Anterior cingulate cortex (tissue), 58 donors: Measurements from ENCODE around the gene SCNN1A.
A peak's percentile ranks its signal among the peaks of the same experiment; 100 is the strongest.

Experiments
- DNase-seq, 58 donors: peaks; one replicate each; lab custom pipeline; 2025; lab: John Stamatoyannopoulos, UW

The SCNN1A gene

DNA sequence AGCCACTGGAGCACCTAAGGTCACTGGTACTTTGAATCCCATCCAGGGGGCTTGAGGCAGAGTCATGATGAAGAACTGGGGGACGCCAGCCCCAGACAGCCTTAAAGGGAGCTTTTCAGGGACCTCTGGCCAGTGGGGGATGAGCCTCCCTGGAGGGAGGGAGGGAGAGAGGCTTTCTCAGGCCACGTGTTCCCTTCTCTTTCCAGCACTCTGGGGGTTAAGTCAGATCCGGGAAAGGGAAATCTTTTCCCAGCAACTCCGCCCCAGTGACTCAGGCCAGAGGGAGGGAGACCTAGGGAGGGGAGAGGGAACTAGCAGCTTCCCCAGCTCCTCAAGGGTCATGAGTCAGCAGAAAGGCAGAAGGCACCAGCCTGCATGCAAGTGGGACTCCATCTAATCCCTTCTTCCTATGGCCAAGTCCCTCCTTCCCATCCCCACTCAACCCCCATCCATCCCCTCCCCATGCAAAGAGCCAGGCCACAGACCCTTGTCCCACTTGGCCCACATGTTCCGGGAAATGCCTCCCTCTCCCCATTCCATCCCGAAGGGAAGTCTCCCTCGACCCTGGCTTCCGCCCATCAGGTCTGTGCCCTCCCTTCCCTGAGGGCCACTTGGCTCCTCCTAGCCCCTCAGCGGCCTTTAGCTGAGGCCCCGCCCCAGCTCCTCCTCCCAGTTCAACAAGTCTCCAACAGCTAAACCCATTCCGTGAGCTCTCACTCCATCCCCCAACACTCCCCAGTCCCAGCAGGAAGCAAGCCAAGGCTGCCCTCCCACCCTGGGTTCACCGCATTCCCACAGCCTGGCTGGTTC lies 39.1 kb downstream of the SCNN1A start:
- peak in 50 of 58 donors; percentile 25 to 95 (median 66) for DNase-seq

DNA sequence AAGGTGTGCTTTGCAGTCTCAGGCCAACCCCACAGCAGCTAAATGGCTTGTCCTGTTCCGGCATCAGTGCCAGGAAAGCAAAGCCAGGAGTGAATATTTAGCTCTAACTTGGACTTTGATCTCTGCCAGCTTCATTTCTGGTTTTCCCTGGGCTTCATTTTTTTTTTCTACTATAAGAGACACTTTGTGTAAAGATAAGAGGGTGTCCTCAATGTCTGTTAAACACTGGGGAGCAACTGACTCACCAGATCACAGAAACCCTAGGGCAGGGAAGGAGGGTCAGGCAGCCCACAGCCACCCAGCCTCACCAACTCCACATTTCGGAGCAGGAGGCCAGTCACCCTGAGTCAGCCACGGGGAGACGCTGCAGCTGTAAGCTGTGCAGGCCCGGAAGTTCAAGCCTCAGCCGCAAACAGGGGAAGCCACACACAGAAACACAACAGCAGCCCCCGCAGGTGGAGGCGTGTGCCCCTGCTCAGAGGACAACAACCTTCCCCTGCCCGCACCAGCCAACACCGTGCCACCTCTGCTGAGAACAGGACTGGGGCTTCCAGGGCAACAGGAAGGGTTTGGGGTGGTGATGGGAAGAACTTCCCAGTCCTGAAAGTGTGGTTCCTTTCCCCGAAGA lies 39.8 kb downstream of the SCNN1A start:
- peak in 15 of 58 donors; percentile 11 to 64 (median 31) for DNase-seq

DNA sequence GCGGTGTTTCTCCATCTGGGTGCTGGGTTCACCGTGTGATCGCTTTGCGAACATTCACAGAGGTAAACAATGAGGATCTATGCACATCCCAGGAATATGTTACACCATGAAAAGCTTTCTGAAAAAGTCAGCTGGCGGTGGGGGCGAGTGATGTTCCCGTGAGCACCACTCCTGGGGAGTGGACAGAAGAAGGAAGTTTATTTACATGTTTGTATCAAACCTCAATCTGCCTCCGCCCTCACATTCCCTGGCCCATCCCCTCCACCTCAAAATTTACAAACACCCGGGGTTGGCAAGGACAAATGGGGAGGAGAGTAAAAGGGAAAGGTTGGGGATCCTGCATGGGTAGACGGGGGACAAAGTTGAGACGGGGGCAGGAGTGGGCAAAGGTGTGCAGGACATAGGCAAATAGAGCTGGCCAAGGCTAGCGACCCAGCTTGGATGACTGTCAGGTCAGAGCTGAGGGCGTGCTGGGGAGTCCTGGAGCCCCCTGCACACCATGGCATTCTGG lies 40.4 kb downstream of the SCNN1A start:
- DNase-seq, result no peak

DNA sequence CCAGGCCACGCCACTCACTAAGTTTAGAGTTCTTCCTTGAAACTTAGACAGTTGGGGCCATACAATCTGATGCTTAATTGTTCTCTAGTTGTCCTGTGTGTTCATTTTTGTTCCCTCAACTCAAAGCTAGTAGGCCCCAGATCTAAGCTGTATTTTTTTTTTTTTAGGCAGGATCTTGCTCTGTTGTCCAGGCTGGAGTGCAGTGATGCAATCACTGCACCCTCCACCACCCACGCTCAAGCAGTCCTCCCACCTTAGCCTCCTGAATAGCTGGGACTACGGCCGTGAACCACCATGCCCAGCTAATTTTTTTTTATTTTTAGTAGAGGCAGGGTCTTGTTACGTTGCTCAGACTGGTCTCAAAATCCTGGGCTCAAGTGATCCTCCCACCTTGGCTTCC lies 41.0 kb downstream of the SCNN1A start:
- no peak for DNase-seq

DNA sequence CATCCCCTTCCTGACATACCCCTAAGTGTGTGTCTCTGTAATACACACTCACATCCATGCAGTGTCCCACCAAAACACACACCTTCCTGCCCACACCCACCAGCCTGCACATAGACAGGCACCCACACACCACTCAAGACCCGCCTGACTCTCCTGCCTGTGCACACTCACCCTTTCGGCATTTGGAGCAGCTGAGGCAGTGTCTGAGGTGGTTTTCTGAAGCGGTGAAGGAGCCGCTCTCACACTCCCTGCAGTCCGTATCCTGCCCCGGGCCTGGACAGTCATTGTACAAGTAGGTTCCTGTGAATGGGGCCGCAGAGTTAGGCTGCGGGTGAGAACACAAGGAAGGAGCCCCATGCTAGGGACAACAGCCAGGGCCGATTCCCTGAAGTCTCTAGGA lies 41.8 kb downstream of the SCNN1A start:
- DNase-seq, result no peak

DNA sequence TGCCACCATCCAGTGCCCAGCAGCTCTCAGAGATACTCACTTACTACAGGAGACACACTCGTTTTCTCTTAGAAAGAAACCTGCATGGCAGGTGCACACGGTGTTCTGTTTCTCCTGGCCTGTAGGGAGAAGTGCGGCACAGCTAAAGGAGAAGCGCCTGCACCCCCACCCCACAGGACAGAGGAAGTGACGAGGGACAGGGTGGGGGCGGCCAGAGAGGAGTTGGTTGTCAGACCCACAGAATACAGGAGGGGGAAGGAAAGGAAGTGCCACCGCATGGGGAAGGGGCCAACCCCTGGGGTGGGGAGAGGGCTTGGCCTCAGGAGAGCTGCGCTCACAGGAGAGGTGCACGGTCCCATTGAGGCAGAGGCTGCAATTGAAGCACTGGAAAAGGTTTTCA lies 42.3 kb downstream of the SCNN1A start:
- no peak for DNase-seq

DNA sequence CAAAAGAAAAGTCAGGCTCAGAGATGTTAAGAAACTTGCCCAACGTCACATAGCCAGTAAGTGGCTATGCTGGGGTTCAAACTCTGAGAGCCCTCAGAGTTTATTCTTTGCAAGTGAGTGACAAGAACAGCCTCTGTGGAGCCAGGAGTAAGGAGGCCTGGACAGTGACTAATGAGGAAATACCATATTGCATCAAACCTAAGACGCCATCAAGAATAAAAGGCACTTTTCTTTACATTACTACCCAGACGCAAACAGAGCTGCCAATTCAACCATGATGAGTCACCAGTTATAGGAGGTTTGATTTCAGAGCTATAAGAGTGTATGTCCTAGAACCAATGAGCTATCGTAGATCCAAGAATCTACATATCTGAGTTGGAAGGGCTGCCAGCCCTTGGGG lies 42.9 kb downstream of the SCNN1A start:
- DNase-seq, result no peak

DNA sequence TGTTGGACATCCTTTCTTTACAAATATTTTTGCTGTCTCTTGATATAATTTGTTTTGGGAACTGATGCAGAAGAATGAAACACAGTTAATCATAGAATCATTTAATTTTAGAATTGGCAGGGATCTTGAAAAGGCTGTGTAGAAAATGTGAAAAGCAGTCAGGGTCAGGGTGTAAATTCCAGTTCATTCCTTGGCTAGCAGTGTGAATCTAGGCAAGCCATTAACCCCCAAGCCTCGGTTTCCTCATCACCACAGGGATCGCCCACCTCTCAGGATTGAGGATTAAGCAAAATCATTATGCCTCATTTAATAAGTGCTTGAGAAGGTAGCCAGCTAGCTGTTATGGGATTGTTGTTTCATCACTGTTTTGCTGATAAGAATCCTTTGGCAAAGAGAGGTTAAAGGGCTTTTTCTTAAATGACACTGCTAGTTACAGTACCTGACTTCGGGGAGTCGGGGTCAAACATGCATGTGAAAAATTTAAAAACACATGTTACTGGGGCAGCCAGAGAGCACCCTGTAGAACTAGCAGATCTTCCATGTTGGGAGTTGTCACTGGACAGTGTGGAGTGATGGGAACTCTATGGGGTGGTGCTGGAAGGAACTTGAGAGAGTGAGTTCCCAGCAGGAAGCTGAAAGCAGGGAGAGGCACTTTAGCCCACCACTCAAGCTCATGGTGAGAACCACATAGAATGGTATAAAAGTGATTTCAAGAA lies 44.2 kb downstream of the SCNN1A start:
- DNase-seq, result no peak

DNA sequence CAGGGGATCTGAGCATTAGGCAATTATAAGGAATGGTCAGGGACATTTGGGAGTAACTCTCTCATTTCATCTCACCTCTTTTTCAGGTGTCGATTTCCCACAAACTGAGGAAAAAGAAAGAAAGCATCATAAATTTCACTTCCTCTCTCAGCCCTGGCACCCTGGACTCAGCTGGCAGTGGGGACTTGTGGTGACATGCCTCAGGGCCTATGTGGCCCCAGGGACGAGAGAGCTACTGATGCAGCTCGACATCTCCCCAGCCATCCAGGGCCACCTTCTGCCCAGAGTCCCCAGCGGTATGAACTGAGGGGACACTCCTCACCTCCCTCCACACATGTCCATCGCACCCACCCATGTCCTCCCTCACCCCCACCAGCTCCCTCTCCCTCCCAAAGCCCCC lies 45.2 kb downstream of the SCNN1A start:
- DNase-seq, result no peak

DNA sequence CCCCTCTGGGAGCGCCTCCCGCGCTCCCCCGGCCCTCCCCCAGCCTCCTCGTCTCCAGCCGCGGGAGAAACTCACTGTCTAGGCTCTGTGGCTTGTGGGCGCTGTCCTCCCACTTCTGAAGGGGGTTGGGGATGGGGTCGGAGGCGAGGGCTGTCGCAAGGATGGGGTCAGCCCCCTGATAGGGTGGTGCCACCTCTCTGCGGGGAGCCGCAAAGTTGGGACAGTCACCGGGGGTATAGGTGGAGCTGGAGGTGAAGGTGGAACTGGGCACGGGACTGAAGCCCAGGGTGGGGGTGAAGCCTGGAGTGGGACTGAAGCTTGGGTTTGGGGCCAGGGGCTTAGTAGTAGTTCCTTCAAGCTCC lies 45.7 kb downstream of the SCNN1A start:
- no peak for DNase-seq

DNA sequence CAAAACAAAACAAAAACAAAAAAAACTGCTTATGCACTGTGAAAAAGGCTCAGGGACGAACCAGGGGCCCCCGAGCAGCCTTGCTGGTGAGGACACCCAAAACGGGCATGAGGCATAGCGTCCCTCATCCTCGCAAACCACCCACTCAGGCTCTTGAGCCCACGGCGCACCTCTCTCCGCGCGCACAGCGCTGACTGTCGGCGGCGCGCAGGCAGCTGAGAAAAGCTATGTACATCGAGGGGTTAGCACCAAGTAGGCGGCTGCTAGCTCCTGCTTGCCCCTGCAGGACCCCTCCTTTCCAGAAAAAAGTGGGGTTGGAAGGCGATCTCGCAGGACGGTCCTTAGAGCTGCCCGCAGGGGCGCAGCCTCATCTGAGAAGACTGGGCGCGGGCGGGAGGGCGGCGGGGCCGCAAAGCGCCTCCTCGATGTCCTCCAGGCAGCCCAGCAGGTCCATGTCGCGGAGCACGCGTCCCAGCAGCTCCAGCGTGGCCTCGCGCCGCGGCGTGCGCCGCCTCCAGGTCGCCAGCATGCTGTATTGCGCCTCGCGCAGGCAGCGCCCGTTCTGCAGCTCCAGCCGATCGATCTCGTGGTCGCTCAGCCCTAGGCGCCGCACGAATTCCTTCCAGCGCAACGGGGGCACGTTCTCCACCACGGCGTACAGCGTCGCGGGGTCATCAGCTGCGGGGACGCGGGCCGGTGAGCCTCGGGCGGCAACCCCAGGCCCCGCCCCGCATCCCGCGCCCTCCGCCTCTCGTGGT lies 46.2 kb downstream of the SCNN1A start:
- DNase-seq, result no peak

DNA sequence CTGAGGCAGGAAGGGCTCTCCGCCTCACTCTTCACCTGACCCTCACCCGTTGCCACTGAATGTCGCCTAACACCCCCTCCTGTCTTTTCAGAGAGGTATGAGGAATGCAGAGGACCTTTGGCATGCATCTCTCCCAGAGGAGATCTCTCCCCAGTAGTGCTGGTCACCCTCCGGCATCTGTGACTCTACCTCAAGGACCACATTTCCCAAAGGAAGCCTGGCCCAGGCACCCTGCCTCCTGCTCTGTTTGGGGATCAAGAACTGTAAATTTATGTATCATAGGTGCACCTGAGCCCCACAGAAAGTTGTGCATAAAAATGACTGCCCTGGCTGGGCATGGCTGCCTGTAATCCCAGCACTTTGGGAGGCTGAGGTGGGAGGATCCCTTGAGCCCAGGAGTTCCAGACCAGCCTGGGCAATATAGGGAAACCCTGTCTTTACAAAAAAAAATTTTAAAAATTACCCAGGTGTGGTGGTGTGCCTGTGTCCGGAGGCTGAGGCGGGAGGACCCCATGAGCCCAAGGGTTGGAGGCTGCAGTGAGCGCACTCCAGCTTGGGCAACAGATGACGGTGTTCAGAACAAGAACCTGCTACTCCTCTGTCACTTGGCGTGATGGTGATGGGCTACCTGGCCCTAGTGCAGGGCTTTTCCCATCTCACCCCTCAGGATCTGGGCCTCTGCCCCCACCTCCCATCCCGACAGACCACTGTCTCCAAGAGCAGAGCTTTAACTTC lies 47.2 kb downstream of the SCNN1A start:
- no peak for DNase-seq

DNA sequence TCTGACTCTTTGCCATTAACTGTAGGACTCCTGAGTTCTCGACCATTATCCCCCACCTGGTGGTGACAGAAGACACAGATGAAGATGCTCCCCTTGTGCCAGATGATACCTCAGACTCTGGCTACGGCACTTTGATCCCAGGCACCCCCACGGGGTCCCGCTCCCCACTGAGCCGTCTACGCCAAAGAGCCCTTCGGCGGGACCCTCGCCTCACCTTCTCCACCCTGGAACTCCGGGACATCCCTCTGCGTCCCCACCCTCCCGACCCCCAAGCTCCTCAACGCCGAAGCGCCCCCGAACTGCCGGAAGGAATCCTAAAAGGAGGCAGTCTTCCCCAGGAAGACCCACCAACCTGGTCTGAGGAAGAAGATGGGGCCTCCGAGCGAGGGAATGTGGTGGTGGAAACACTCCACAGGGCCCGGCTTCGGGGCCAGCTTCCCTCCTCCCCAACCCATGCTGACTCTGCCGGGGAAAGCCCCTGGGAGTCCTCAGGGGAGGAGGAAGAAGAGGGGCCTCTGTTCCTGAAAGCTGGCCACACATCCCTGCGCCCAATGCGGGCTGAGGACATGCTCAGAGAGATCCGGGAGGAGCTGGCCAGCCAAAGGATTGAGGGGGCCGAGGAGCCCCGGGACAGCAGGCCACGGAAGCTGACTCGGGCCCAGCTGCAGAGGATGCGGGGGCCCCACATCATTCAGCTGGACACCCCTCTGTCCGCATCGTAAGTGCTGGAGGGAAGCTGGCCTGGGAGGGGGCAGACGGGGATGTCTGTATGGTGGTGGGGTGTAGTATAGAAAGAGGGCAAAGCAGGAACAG lies 47.9 kb downstream of the SCNN1A start:
- DNase-seq, result no peak

DNA sequence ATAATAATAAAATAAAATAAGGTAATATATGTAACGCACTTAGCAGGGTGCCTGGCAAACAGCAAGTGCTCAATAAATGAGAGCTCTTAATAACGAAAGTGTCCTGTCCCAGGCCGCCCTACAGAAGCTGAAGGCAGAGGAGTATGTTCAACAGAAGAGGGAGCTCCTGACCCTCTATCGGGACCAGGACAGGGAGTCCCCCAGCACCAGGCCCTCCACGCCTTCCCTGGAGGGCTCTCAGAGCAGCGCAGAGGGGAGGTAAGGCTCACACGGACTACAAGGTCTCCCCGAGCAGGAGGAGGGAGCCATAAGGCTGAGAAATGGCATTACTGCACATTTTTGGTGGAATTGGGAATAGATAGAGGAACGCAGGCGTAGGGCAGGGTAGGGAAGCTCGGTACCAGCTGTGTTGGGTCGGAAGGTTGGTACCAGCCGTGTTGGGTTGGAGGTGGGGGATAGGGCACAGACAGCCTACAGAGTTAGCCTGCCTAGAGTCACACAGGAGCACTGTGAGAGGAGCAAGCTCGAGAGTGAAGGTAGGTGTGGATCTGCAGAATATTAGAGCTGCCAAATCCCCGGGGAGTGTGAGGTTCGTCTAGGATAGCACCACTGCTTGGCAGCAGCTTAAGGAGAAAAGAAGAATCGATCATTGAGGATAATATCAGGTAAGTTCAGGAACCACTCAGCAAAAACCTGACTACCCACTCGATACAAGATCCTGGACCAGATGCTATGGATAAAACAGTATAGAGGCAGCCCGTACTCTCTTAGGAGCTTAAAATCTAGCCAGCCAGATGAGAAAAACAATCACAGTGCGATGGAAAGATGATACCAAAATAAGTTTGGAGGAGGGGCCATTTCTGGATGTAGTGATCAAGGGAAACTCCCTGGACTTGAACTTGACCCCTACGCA lies 48.8 kb downstream of the SCNN1A start:
- DNase-seq, result peak in 3 of 58 donors; percentile 14 to 44 (median 25)

DNA sequence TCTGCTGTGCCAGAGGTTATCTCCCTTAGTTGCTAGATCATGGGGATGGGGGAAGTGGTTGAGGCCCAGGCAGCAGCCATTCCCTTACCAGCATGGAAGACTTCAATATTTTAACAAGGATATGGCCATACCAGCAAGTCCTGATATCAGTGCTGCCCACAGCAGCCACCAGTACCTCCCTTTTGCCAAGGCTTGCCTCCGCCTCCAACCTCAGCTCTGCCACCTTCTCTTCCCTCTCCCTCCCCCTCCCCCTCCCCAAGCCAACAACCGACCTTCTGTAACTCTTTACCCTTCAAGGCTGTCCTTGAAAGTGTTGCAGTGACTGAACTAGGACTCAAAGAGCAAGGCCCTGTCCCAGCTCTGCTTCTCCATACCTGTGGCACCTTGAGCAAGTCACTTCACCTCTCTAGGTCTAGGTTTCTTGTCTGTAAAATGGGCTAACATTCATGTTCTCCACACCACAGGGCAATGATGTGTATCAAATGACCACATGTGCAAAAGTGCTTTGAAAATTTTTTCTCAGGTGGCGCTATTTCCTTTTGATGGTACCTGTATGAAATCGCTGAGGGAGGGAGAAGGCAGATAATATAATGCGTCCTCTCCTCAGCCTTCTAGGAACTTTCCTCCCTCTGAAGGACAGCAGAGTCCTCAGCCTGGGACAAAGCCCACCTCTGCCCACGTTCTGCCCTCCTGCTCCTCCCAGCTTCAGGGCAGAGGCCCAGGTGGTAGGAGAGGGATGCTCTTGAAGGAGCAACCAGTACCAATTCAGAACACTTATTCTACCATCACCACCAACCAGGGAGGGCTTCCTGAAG lies 50.2 kb downstream of the SCNN1A start:
- DNase-seq, result no peak

DNA sequence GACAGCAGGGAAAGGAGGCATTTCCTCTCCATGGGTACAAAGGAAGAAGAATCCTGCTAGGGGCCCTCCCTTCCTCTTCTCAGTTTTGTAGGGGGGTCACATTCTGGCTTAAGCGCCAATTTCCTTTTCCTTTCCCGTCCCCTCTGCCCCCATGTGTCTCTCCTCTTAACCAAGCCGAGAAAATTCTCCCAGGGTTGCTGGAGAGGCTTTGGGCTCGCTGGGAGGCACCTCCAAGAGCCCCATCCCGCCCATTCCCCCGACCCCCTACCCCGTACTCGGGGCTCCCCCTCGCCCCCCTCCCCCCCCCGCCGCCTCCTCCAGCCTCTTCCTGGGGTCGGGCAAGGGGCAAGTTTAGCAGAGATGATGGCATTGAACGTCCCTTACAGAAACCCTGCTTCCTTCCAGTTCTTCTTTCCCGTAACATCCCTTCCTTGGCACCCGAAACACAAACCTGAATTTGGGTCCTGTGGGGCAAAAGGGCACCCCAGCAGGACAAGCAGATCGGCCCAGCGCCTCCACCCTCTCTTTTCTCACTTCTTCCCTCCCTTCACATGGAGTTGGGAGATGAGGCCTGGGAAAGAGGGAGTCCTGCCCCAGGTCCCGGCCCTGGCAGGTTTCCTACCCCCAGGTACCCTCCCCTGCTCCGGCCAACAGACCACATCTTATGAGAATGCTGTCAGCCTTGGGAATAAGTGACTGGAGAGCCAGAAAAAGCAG lies 51.2 kb downstream of the SCNN1A start:
- no peak for DNase-seq
